ENCODE data around the gene PRR14. TPM values are rescaled to one million over a fixed set of nuclear protein-coding genes. Genes with fewer than 3 reads are reported as not detected.

The PRR14 gene
- total and polyA plus RNA-seq, 2 of the 8 experiments (the other 6 are each of a cell fraction or from before 2014, with no cell fraction given) = 3.6 to 16.1 TPM

DNA sequence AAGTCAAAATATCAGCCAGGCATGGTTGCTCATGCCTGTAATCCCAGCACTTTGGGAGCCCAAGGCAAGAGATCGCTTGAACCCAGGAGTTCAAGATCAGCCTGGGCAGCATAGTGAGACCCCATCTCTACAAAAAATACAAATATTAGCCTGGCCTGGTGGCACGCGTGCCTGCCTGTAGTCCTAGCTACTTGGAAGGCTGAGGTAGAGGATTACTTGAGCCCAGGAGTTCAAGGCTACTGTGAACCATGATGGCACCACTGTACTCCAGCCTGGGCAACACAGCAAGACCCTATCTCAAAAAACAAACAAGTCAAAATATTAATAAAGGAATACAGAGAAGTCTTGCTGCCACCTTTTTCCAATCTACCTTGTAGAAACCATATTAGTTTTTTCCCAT, 44.8 kb upstream of the PRR14 start:
- FAIRE-seq (no peak), DNase-seq (ENCODE audit: low read depth in 1 of 2, low spot score in 2 of 2) (no peak)
- Histone ChIP-seq H2BK5ac (ENCODE audit: low read depth, low read length) (no peak overlapping the region), H3K23me2 (ENCODE audit: low read depth, low read length) (peaks cover 2% of the 10 kb centered on the region; the same call in 1 of the 2 replicates), H4K5ac (ENCODE audit: insufficient read length, low read depth, low read length) (no peak overlapping the region), H3K4me1 (replicated peaks in 1 of 4; ENCODE audit: control insufficient read depth in 3 of 4, insufficient read depth in 4 of 4, low read length in 3 of 4) (peaks cover 0 to 2% (median 2%) of the 10 kb centered on the region in 4 experiments; a peak in 3 of 7 replicates), H2BK12ac (ENCODE audit: low read depth, low read length) (no peak overlapping the region), H3K56ac (replicated peaks; ENCODE audit: insufficient read length, low read depth, low read length) (no peak overlapping the region), H4K91ac (replicated peaks; ENCODE audit: insufficient read length, low read length) (no peak overlapping the region), H3K79me1 (ENCODE audit: low read depth, low read length) (no peaks in the 10 kb centered on the region; the same call in 1 of the 2 replicates), H3K4me2 (ENCODE audit: insufficient read depth in 1 of 2, low read depth in 2 of 2, low read length in 2 of 2) (no peak overlapping the region), H2AFZ (ENCODE audit: low read length) (no peak overlapping the region), H3K4me3 (ENCODE audit: extremely low read depth in 1 of 4, insufficient read depth in 2 of 4, low read depth in 3 of 4, low read length in 4 of 4) (no peak overlapping the region), H2BK120ac (replicated peaks; ENCODE audit: low read depth, low read length) (no peak overlapping the region), H3K36me3 (ENCODE audit: control insufficient read depth in 2 of 4, insufficient read depth in 4 of 4, low read length in 3 of 4) (peaks cover 6 to 36% (median 24%) of the 10 kb centered on the region in 4 experiments; a peak in 7 of 8 replicates), H3K18ac (ENCODE audit: extremely low read depth, low read length) (no peak overlapping the region), H3K9ac (replicated peaks in 1 of 4; ENCODE audit: extremely low read depth in 1 of 4, low read depth in 3 of 4, low read length in 3 of 4) (no peak overlapping the region), H2BK15ac (ENCODE audit: low read length) (no peak overlapping the region), H3K79me2 (ENCODE audit: control insufficient read depth in 1 of 2, insufficient read depth in 2 of 2, low read length in 2 of 2) (0 out of 4 replicates have a peak, but pooled peaks cover 0 to 5% of the 10 kb centered on the region in 2 experiments), H3K27ac (ENCODE audit: low read depth, low read length) (no peak overlapping the region), H2AK5ac (ENCODE audit: low read depth, low read length) (no peak overlapping the region), H2BK20ac (ENCODE audit: low read length) (no peak overlapping the region), H3K23ac (ENCODE audit: insufficient read length) (no peak overlapping the region), H4K8ac (ENCODE audit: extremely low read depth, insufficient read depth, low read length) (no peak overlapping the region), H3K14ac (ENCODE audit: insufficient read length) (no peak overlapping the region), H3K27me3 (replicated peaks in 1 of 4; ENCODE audit: control insufficient read depth in 3 of 4, extremely low read depth in 1 of 4, insufficient read depth in 3 of 4, low read length in 3 of 4) (no peaks in the 10 kb centered on the region), H3K4ac (replicated peaks; ENCODE audit: insufficient read length, low read depth, low read length) (no peak overlapping the region), H3K9me3 (ENCODE audit: insufficient read depth in 2 of 2, low read depth in 1 of 2, low read length in 1 of 2) (no peaks in the 10 kb centered on the region), H4K20me1 (replicated peaks in 1 of 2; ENCODE audit: control insufficient read depth in 1 of 2, insufficient read depth in 2 of 2, low read length in 2 of 2) (peaks cover 0 to 2% of the 10 kb centered on the region in 2 experiments)
- TF ChIP-seq FOSL1 (IDR thresholded peaks at IDR 0.05; ENCODE audit: insufficient read depth, low read depth, low read length) (no peak), KDM1A (IDR thresholded peaks at IDR 0.05; ENCODE audit: borderline replicate concordance, low read length) (peak; percentile 62; the same call in 1 of the 2 replicates)
- 94% methylated on average over 3 of the region's 3 CpGs; no CpG with 5 or more reads in 1 of the 2 experiments for WGBS, 2 experiments (ENCODE audit: extremely low coverage in 1 of 2, insufficient coverage in 1 of 2, insufficient read length in 1 of 2, insufficient replicate concordance in 2 of 2, low coverage in 1 of 2, low lambda C conversion rate in 2 of 2, missing lambda C conversion rate in 1 of 2)
- ChIA-PET CTCF (ENCODE audit: partially characterized antibody) (interaction anchor here (0.6 to 3.7 kb wide), 6 partner anchors 8 to 124 kb away, joined by 3 to 13 read pairs (median 3); partner anchors contain the start of gene ZNF785), POLR2A (ENCODE audit: partially characterized antibody) (interaction anchor here (0.6 to 2.0 kb wide), 3 partner anchors 9 to 34 kb away, joined by 3 to 6 read pairs (median 3); partner anchors contain the start of gene ZNF688)

Data from H1 (cell line).